Ovary (tissue), 3 donors: ENCODE measurements around the gene FOLR1.

Source experiments
- EP300 ChIP-seq: sonication (generic); formaldehyde crosslinking; IDR thresholded peaks from one replicate; pipeline ENCODE4 v1.6.1; 2017; ENCODE audit warnings: antibody characterized with exemption
- POLR2A ChIP-seq: fragments of 450-650 bp; IDR thresholded peaks from one replicate; pipeline ENCODE4 v1.6.1; 2017; ENCODE audit warnings: antibody characterized with exemption, mild to moderate bottlenecking, moderate library complexity
- TF ChIP-seq, protein P1 (sequence below), 3 donors: fragments of 450-650 bp in 2 of 3; fragments of 200-600 bp in 1 of 3; IDR thresholded peaks; one replicate each; pipeline versions ENCODE4 v1.5.1 to v1.8.0; 2016 to 2022; ENCODE audit warnings: antibody characterized with exemption in 3 of 3, mild to moderate bottlenecking in 1 of 3
- donor health status: DM: no; HTN: no; CAD: no.

DNA sequence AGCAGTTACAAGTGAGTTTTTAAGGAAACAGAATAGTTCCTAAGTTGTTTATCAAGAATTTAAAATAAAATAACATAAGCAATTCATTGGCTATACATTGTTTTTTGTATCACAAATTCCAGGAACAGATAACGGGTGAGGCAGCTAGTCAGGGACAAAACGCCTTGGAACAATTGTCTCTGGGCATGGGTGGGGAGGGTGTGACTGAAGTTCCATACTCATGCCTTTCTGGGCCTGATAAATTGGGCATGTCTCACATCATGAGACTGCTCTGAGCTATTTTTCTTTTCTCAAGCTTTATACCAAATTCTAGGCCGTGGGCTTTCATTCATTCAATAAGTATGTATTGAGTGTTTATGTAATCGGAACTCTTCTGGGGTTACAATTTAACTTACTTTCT lies 34.8 kb upstream of the FOLR1 start:
- TF ChIP-seq, protein P1, sequence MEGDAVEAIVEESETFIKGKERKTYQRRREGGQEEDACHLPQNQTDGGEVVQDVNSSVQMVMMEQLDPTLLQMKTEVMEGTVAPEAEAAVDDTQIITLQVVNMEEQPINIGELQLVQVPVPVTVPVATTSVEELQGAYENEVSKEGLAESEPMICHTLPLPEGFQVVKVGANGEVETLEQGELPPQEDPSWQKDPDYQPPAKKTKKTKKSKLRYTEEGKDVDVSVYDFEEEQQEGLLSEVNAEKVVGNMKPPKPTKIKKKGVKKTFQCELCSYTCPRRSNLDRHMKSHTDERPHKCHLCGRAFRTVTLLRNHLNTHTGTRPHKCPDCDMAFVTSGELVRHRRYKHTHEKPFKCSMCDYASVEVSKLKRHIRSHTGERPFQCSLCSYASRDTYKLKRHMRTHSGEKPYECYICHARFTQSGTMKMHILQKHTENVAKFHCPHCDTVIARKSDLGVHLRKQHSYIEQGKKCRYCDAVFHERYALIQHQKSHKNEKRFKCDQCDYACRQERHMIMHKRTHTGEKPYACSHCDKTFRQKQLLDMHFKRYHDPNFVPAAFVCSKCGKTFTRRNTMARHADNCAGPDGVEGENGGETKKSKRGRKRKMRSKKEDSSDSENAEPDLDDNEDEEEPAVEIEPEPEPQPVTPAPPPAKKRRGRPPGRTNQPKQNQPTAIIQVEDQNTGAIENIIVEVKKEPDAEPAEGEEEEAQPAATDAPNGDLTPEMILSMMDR (IDR thresholded peaks at IDR 0.05): no peak
- no peak for TF ChIP-seq POLR2A
- no peak for TF ChIP-seq EP300
